ENCODE results near the gene GPR22.
A peak's percentile ranks its signal among the peaks of the same experiment; 100 is the strongest.

Gene GPR22

GRCh38 chr7:107471292-107472070 lies 1.6 kb downstream of the GPR22 start:
- in situ Hi-C loops (cut with MboI; ENCODE audit: low pct_unique_long_range_greater_than_20kb, low sequenced_read_pairs), result no loop called here
- DNase-seq, result no peak

- DNase-seq, result no peak
- in situ Hi-C loops (cut with MboI; ENCODE audit: low pct_unique_long_range_greater_than_20kb, low sequenced_read_pairs), result no loop called here
These were observed 2.3 kb downstream of the GPR22 start for GRCh38 chr7:107472116-107472515.

GRCh38 chr7:107474104-107474521 lies 4.3 kb downstream of the GPR22 start:
- in situ Hi-C loops (cut with MboI; ENCODE audit: low pct_unique_long_range_greater_than_20kb, low sequenced_read_pairs), result no loop called here
- no peak for DNase-seq

- in situ Hi-C loops (cut with MboI; ENCODE audit: low pct_unique_long_range_greater_than_20kb, low sequenced_read_pairs), result no loop called here
- no peak for DNase-seq
These were observed 9.4 kb downstream of the GPR22 start for GRCh38 chr7:107479303-107479702.

- in situ Hi-C loops (cut with MboI; ENCODE audit: low pct_unique_long_range_greater_than_20kb, low sequenced_read_pairs), result no loop called here
- DNase-seq, result no peak
These were observed 11.1 kb downstream of the GPR22 start for GRCh38 chr7:107480932-107481331.

- in situ Hi-C loops (cut with MboI; ENCODE audit: low pct_unique_long_range_greater_than_20kb, low sequenced_read_pairs), result no loop called here
- DNase-seq, result no peak
These were observed 12.7 kb downstream of the GPR22 start for GRCh38 chr7:107482571-107482970.

GRCh38 chr7:107486041-107486440 lies 16.2 kb downstream of the GPR22 start:
- in situ Hi-C loops (cut with MboI; ENCODE audit: low pct_unique_long_range_greater_than_20kb, low sequenced_read_pairs), result no loop called here
- no peak for DNase-seq

GRCh38 chr7:107492875-107493274 lies 23.0 kb downstream of the GPR22 start:
- in situ Hi-C loops (cut with MboI; ENCODE audit: low pct_unique_long_range_greater_than_20kb, low sequenced_read_pairs), result no loop called here
- DNase-seq, result no peak

- no peak for DNase-seq
- in situ Hi-C loops (cut with MboI; ENCODE audit: low pct_unique_long_range_greater_than_20kb, low sequenced_read_pairs), result no loop called here
These were observed 24.5 kb downstream of the GPR22 start for GRCh38 chr7:107494315-107494751.

GRCh38 chr7:107494884-107495283 lies 25.0 kb downstream of the GPR22 start:
- in situ Hi-C loops (cut with MboI; ENCODE audit: low pct_unique_long_range_greater_than_20kb, low sequenced_read_pairs), result no loop called here
- DNase-seq, result no peak

GRCh38 chr7:107495516-107495915 lies 25.7 kb downstream of the GPR22 start:
- DNase-seq, result no peak
- in situ Hi-C loops (cut with MboI; ENCODE audit: low pct_unique_long_range_greater_than_20kb, low sequenced_read_pairs), result no loop called here

GRCh38 chr7:107499731-107500130 lies 29.9 kb downstream of the GPR22 start:
- DNase-seq, result no peak
- in situ Hi-C loops (cut with MboI; ENCODE audit: low pct_unique_long_range_greater_than_20kb, low sequenced_read_pairs), result no loop called here

- in situ Hi-C loops (cut with MboI; ENCODE audit: low pct_unique_long_range_greater_than_20kb, low sequenced_read_pairs), result no loop called here
- peak; percentile 47 for DNase-seq
These were observed 31.7 kb downstream of the GPR22 start for GRCh38 chr7:107501593-107501992.

- no peak for DNase-seq
- in situ Hi-C loops (cut with MboI; ENCODE audit: low pct_unique_long_range_greater_than_20kb, low sequenced_read_pairs), result no loop called here
These were observed 32.3 kb downstream of the GPR22 start for GRCh38 chr7:107502154-107502553.

GRCh38 chr7:107502797-107503196 lies 32.9 kb downstream of the GPR22 start:
- DNase-seq, result no peak
- in situ Hi-C loops (cut with MboI; ENCODE audit: low pct_unique_long_range_greater_than_20kb, low sequenced_read_pairs), result no loop called here

GRCh38 chr7:107503687-107504086 lies 33.8 kb downstream of the GPR22 start:
- in situ Hi-C loops (cut with MboI; ENCODE audit: low pct_unique_long_range_greater_than_20kb, low sequenced_read_pairs), result no loop called here
- DNase-seq, result no peak

- DNase-seq, result no peak
- in situ Hi-C loops (cut with MboI; ENCODE audit: low pct_unique_long_range_greater_than_20kb, low sequenced_read_pairs), result no loop called here
These were observed 35.5 kb downstream of the GPR22 start for GRCh38 chr7:107505362-107505761.

GRCh38 chr7:107505997-107506673 lies 36.3 kb downstream of the GPR22 start:
- no peak for DNase-seq
- in situ Hi-C loops (cut with MboI; ENCODE audit: low pct_unique_long_range_greater_than_20kb, low sequenced_read_pairs), result no loop called here

GRCh38 chr7:107506674-107507339 lies 37.0 kb downstream of the GPR22 start:
- peak; percentile 75 for DNase-seq
- in situ Hi-C loops (cut with MboI; ENCODE audit: low pct_unique_long_range_greater_than_20kb, low sequenced_read_pairs), result no loop called here
